ENCODE results near the gene CDH11.

Gene CDH11

GRCh38 chr16:65104471-65104870 is 17.4 kb downstream of the CDH11 start:
- Histone ChIP-seq H3K27me3 (replicated peaks; ENCODE audit: insufficient read depth, low read length) (no peaks in the 10 kb centered on the region), H3K9me3 (replicated peaks; ENCODE audit: insufficient read depth, low read length) (no peaks in the 10 kb centered on the region), H3K79me2 (ENCODE audit: low read length) (no peaks in the 10 kb centered on the region), H3K9ac (ENCODE audit: low read length) (no peak overlapping the region), H3K4me1 (ENCODE audit: low read length) (no peaks in the 10 kb centered on the region), H3K36me3 (replicated peaks; ENCODE audit: insufficient read depth, low read length) (no peaks in the 10 kb centered on the region), H3K4me3 (ENCODE audit: low read length) (no peak overlapping the region), H3K4me2 (ENCODE audit: low read depth, low read length) (no peak overlapping the region), H3K9me2 (replicated peaks; ENCODE audit: insufficient read depth, low read length) (no peaks in the 10 kb centered on the region), H3K27ac (ENCODE audit: low read length) (no peak overlapping the region), H2AFZ (ENCODE audit: low read length) (no peak overlapping the region), H3F3A (ENCODE audit: insufficient read depth, low read length) (no peaks in the 10 kb centered on the region), H4K20me1 (ENCODE audit: insufficient read depth, low read length) (no peaks in the 10 kb centered on the region)
- no peak for DNase-seq
- TF ChIP-seq EZH2phosphoT487 (IDR thresholded peaks at IDR 0.05; ENCODE audit: low read length) (no peak), EZH2 (optimal IDR thresholded peaks at IDR 0.05; ENCODE audit: low read depth, low read length) (no peak), CTCF (IDR thresholded peaks at IDR 0.05; ENCODE audit: low read length) (no peak)

DNA sequence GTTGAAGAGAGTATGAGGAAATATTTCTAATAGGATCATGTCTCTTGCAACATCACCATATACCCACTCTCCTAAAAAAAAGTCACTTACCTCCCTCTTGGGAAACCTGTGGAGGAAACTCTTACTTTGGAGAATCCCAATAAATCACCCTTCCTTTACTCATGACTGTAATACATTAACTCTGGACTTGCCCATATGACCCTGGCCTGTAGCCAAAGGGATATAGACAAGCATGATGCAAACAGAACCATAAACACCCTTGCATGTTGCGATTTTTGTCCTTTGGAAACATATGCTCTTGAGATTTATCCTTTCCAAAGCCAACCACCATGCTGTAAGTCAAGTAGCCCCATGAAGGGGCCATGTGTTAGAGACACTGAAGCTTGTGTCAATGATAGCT is 19.5 kb downstream of the CDH11 start:
- H3K79me2 ChIP-seq (ENCODE audit: low read length), result no peaks in the 10 kb centered on the region
- H3F3A ChIP-seq (ENCODE audit: insufficient read depth, low read length), result no peaks in the 10 kb centered on the region
- no peaks in the 10 kb centered on the region for H3K4me1 ChIP-seq (ENCODE audit: low read length)
- no peaks in the 10 kb centered on the region for H3K27me3 ChIP-seq (replicated peaks; ENCODE audit: insufficient read depth, low read length)
- no peaks in the 10 kb centered on the region for H4K20me1 ChIP-seq (ENCODE audit: insufficient read depth, low read length)
- H3K9me2 ChIP-seq (replicated peaks; ENCODE audit: insufficient read depth, low read length), result no peaks in the 10 kb centered on the region
- no peaks in the 10 kb centered on the region for H3K9me3 ChIP-seq (replicated peaks; ENCODE audit: insufficient read depth, low read length)
- no peak overlapping the region for H3K4me2 ChIP-seq (ENCODE audit: low read depth, low read length)
- H3K4me3 ChIP-seq (ENCODE audit: low read length), result no peak overlapping the region
- H3K27ac ChIP-seq (ENCODE audit: low read length), result no peak overlapping the region
- H3K9ac ChIP-seq (ENCODE audit: low read length), result no peak overlapping the region
- no peak overlapping the region for H2AFZ ChIP-seq (ENCODE audit: low read length)
- TF ChIP-seq EZH2phosphoT487 (IDR thresholded peaks at IDR 0.05; ENCODE audit: low read length) (no peak), EZH2 (optimal IDR thresholded peaks at IDR 0.05; ENCODE audit: low read depth, low read length) (no peak), CTCF (IDR thresholded peaks at IDR 0.05; ENCODE audit: low read length) (no peak)
- H3K36me3 ChIP-seq (replicated peaks; ENCODE audit: insufficient read depth, low read length), result no peaks in the 10 kb centered on the region
- DNase-seq, result no peak

DNA sequence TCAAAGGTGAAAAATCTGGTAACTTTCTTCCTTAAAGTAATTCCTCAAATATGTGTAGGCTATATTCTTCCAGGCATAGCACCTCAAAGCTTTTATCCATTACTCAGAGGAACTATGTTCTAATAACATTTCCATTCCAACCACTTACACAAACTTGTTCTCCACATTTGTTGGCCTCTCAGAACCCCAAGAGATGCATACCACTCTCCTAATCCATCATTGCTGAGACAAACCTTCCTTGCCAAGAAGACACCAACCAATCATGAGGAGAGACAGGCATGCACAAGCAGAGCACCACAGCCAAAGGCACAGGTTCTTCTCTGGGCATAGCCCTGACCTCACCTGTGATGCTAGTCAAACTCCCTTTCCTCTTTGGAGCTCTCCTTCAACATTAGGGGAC is 20.9 kb downstream of the CDH11 start:
- no peak for DNase-seq
- Histone ChIP-seq H3K4me2 (ENCODE audit: low read depth, low read length) (no peak overlapping the region), H3K79me2 (ENCODE audit: low read length) (no peaks in the 10 kb centered on the region), H3K27me3 (replicated peaks; ENCODE audit: insufficient read depth, low read length) (no peaks in the 10 kb centered on the region), H3F3A (ENCODE audit: insufficient read depth, low read length) (no peaks in the 10 kb centered on the region), H4K20me1 (ENCODE audit: insufficient read depth, low read length) (no peaks in the 10 kb centered on the region), H2AFZ (ENCODE audit: low read length) (no peak overlapping the region), H3K4me3 (ENCODE audit: low read length) (no peak overlapping the region), H3K9me2 (replicated peaks; ENCODE audit: insufficient read depth, low read length) (no peaks in the 10 kb centered on the region), H3K9me3 (replicated peaks; ENCODE audit: insufficient read depth, low read length) (no peaks in the 10 kb centered on the region), H3K9ac (ENCODE audit: low read length) (no peak overlapping the region), H3K4me1 (ENCODE audit: low read length) (no peaks in the 10 kb centered on the region), H3K36me3 (replicated peaks; ENCODE audit: insufficient read depth, low read length) (no peaks in the 10 kb centered on the region), H3K27ac (ENCODE audit: low read length) (no peak overlapping the region)
- TF ChIP-seq CTCF (IDR thresholded peaks at IDR 0.05; ENCODE audit: low read length) (no peak), EZH2phosphoT487 (IDR thresholded peaks at IDR 0.05; ENCODE audit: low read length) (no peak), EZH2 (optimal IDR thresholded peaks at IDR 0.05; ENCODE audit: low read depth, low read length) (no peak)
